ENCODE data around the gene YWHAQ.

DNA sequence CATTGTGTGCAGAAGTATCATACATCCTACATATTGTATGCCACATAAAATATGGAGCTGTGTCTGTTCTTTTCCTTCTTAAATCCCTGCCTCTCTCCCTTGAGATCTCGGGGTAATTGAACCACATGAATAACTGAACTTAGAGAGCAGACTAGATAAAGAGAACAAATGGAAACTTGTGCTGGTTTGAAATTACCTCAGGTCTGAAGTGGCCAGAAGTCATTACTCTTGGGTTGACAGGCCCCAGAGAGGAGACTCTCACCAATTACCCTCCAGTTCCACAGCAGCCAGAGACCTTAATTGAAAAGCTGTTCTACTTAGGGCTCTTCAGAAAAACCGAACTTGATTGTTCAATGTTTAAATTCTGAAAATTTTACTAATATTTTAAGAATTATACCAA lies 70.2 kb downstream of the YWHAQ start:
- TF ChIP-seq POLR2AphosphoS5 (IDR thresholded peaks at IDR 0.05; ENCODE audit: borderline replicate concordance, low read depth, low read length) (no peak), EZH2 (IDR thresholded peaks at IDR 0.05) (no peak), FOXP2 (optimal IDR thresholded peaks at IDR 0.05; ENCODE audit: control extremely low read depth, extremely low read length, insufficient read depth) (no peak)

All from SK-N-MC (cell line).